Kidney (tissue), 14 donors: Measurements from ENCODE around the gene ITPR1. TPM values are rescaled to one million over a fixed set of nuclear protein-coding genes. Genes with fewer than 3 reads are reported as not detected.
A peak's percentile ranks its signal among the peaks of the same experiment; 100 is the strongest.

Experiments used
- DNase-seq, 5 donors: peaks; one replicate each; pipeline ENCODE4 v3.0.0-alpha.2; 2013 to 2020
- FAIRE-seq: peaks from 2 replicates; lab custom pipeline; 2012; peaks lifted over from hg19 to GRCh38; lab: Jason Lieb, UNC
- H3K27ac ChIP-seq, 2 donors: one replicate each; pipeline ENCODE4 v1.7.0; 2013; ENCODE audit warnings: low read depth in 2 of 2, low read length in 2 of 2, inconsistent platforms in 1 of 2
- H3K27me3 ChIP-seq: one replicate; pipeline ENCODE4 v1.7.1; 2013; ENCODE audit warnings: low read length, inconsistent platforms; ENCODE audit not compliant: control insufficient read depth, insufficient read depth
- H3K36me3 ChIP-seq, 3 donors: one replicate each; pipeline versions ENCODE4 v1.7.0 to v1.7.1; 2013; ENCODE audit warnings: low read length in 3 of 3, control low read depth in 1 of 3, inconsistent platforms in 1 of 3; ENCODE audit not compliant: insufficient read depth in 3 of 3, control insufficient read depth in 2 of 3
- H3K4me1 ChIP-seq, 3 donors: one replicate each; pipeline versions ENCODE4 v1.7.0 to v1.7.1; 2013; ENCODE audit warnings: low read length in 3 of 3, inconsistent platforms in 1 of 3, low read depth in 1 of 3; ENCODE audit not compliant: control insufficient read depth in 2 of 3, insufficient read depth in 2 of 3
- H3K4me3 ChIP-seq, 3 donors: one replicate each; pipeline versions ENCODE4 v1.7.0 to v1.8.1; 2013; ENCODE audit warnings: low read length in 3 of 3, control low read depth in 1 of 3, inconsistent platforms in 1 of 3
- H3K9ac ChIP-seq, 3 donors: one replicate each; pipeline versions ENCODE4 v1.7.0 to v1.7.1; 2013; ENCODE audit warnings: low read length in 3 of 3, control low read depth in 1 of 3, inconsistent platforms in 1 of 3
- H3K9me3 ChIP-seq, 3 donors: one replicate each; pipeline versions ENCODE4 v1.7.0 to v1.7.1; 2013; ENCODE audit warnings: low read length in 3 of 3, control low read depth in 1 of 3, inconsistent platforms in 1 of 3; ENCODE audit not compliant: control insufficient read depth in 2 of 3, insufficient read depth in 1 of 3
- intact Hi-C: fragments of 100-400 bp; cut with DNase I; formaldehyde crosslinking; loops from one replicate; pipeline ENCODE4 v1.11.1; 2022
- polyA plus RNA-seq: library from polyadenylated mRNA; stranded (reverse); fragments of 350-450 nt; fragmentation: Illumina TruSeq; extraction: RNeasy Lipid Tissue Mini Kit (QIAGEN cat#74804); gene quantifications from one replicate; pipeline ENCODE4 v1.2.3, GENCODE V29; 2014; ENCODE audit warnings: low read depth, low replicate concordance; ENCODE audit not compliant: insufficient read depth
- total RNA-seq: library from RNA; stranded (reverse); fragmentation: NEBNext Ultra II Directional; extraction: Animal tissue kit (Norgen Biotek cat#: 25700); gene quantifications from one replicate; pipeline ENCODE4 v1.2.1, GENCODE V29; 2021
- TF ChIP-seq, protein P1 (sequence below): IDR thresholded peaks from 3 replicates; pipeline ENCODE4 v1.5.1; 2012; ENCODE audit warnings: mild to moderate bottlenecking, moderate library complexity, borderline replicate concordance; ENCODE audit not compliant: insufficient read depth; ENCODE audit errors: extremely low read depth
- donor health status: control.
- donor health status: control.
- donor health status: control.
- donor health status: control.
- donor health status: control.
- donor health status: DM: yes; HTN: yes; CAD: no.
- donor health status: Normal renal cell carcinoma (clear cell type).

The ITPR1 gene
- total and polyA plus RNA-seq, 2 donors from 2014 or later: 30.2 to 81.2 TPM

DNA sequence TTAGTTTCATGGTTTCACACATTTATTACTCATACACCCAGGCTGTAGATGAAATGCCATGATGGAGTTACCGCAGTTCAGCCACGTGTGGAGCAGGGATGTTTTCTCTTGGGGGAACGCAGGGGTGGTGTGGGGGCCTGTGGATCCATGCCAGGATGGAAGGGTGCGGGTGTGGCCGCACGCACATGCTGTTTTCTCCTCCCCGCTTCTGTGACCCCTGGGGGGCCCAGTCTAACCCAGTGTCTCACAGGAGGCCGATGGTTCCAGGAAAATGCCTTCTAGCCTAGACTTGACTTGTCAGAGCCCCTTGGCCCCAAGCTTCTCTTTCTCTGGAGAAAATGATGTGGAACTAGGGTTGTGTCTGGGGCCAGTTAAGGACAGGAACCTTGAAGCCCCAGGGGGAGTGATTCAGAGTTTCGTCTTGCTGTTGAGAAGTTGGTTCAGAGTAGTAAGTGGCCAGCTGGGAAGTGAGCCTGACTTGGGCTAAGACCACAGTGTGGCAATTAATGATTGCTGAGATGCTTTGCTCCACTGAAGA is 245.7 kb downstream of the ITPR1 start:
- DNase-seq (no peak), FAIRE-seq (no peak)
- H3K9ac ChIP-seq: no peak overlapping the region
- intact Hi-C loops: no loop called here
- TF ChIP-seq, protein P1, sequence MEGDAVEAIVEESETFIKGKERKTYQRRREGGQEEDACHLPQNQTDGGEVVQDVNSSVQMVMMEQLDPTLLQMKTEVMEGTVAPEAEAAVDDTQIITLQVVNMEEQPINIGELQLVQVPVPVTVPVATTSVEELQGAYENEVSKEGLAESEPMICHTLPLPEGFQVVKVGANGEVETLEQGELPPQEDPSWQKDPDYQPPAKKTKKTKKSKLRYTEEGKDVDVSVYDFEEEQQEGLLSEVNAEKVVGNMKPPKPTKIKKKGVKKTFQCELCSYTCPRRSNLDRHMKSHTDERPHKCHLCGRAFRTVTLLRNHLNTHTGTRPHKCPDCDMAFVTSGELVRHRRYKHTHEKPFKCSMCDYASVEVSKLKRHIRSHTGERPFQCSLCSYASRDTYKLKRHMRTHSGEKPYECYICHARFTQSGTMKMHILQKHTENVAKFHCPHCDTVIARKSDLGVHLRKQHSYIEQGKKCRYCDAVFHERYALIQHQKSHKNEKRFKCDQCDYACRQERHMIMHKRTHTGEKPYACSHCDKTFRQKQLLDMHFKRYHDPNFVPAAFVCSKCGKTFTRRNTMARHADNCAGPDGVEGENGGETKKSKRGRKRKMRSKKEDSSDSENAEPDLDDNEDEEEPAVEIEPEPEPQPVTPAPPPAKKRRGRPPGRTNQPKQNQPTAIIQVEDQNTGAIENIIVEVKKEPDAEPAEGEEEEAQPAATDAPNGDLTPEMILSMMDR: no peak
- H3K36me3 ChIP-seq: peaks cover 0 to 14% (median 11%) of the 10 kb centered on the region in 3 donors
- H3K27me3 ChIP-seq: no peaks in the 10 kb centered on the region
- no peak overlapping the region for H3K27ac ChIP-seq
- peaks cover 0 to 20% (median 17%) of the 10 kb centered on the region in 3 donors for H3K4me1 ChIP-seq
- no peaks in the 10 kb centered on the region for H3K9me3 ChIP-seq
- no peak overlapping the region for H3K4me3 ChIP-seq

DNA sequence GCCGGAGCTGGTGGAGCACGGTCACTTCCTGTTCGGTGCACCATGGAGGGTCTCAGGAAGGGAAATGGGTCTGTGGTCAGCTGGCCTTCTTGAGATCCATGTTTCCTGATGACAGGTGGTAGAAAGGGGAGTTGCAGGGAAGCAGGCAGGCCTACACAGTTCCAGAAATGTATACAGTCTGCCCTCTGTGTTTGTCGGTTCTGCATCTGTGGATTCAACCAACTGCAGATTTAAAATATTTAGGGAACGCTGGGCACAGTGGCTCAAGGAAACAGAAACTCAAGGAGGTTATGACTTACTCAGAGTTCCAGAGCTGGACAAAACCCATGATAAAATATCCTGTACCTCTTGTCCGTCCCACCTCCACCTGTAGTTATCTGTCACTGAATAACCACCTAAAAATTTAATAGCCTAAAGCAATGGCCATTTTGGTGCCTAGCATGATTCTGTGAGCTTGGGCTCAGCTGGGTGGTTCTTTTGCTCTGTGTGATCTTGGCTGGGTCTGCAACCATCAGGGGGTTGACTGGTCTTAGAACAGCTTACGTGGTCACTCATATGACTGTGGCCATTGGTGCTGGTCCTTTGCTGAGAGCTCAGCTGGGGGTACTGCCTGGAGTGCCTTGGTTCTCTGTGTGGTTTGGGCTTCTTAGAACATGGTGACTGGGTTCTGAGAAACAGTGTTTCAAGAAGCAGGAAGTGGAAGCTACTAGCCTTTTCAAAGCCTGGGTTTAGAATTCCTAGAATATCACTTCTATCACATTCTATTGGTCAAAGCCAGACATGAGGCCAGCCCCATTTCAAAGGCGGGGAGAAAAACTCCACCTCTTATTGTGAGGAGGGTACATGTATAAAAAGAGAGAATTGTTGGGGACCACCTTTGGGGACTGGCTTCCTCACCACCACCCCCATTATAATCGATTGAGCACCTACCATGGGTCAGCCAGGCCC is 246.4 kb downstream of the ITPR1 start:
- TF ChIP-seq, protein P1: no peak
- intact Hi-C loops: no loop called here
- no peak overlapping the region for H3K4me3 ChIP-seq
- H3K27me3 ChIP-seq: no peaks in the 10 kb centered on the region
- peak overlapping the region; percentile 90 to 92 for H3K27ac ChIP-seq
- FAIRE-seq: no peak
- no peak for DNase-seq
- H3K4me1 ChIP-seq: peaks cover 0 to 20% (median 17%) of the 10 kb centered on the region in 3 donors
- no peaks in the 10 kb centered on the region for H3K9me3 ChIP-seq
- H3K9ac ChIP-seq: no peak overlapping the region
- peaks cover 0 to 9% (median 8%) of the 10 kb centered on the region in 3 donors for H3K36me3 ChIP-seq

DNA sequence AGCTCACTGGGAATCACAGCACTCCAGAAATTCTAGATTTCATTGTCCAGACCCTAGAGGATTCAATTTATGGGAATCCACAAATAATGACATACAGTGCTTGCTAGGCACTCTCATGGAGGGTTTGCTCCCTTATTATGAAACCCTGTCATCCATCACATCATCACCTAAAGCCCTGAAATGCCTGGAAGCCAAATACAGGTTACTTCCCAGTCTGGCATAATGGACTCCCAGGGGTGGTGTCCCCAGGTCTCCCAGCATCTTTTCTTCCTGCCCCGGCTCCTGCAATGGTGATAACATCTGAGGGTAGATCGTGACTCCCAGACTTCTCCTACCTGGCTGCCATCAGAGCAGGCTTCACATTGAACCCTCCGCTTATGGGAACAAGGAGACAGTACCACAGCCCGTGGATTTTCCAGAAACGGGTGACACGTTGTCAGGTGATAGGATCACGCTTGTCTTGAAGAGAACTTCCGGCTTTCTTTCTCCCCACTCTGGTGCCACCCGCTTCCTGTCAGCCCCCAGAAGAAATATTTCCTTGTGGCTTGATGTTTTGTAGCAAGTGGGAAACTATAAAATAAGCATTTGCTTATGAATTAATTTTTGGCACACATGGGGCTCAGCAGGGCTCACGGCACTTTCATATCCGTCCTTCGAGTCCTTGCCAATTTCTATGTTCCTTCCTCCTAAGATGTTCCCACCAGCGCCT is 247.4 kb downstream of the ITPR1 start:
- H3K36me3 ChIP-seq: peaks cover 0 to 6% (median under 1%) of the 10 kb centered on the region in 3 donors
- H3K4me1 ChIP-seq: peaks cover 0 to 20% (median 17%) of the 10 kb centered on the region in 3 donors
- TF ChIP-seq, protein P1: no peak
- no peaks in the 10 kb centered on the region for H3K27me3 ChIP-seq
- no peak overlapping the region for H3K4me3 ChIP-seq
- intact Hi-C loops: no loop called here
- FAIRE-seq (no peak), DNase-seq (no peak)
- H3K27ac ChIP-seq: peak overlapping the region; percentile 90 to 92
- H3K9ac ChIP-seq: peak overlapping the region in 1 of 3 donors; percentile 60
- no peaks in the 10 kb centered on the region for H3K9me3 ChIP-seq
